ENCODE data around the gene PTGIS.
A peak's percentile ranks its signal among the peaks of the same experiment; 100 is the strongest.
"Not testable (repeated sequence)": the region's sequence is repeated elsewhere in the genome, so short reads cannot be mapped to it uniquely, and the experiment has no call there.

The PTGIS gene

DNA sequence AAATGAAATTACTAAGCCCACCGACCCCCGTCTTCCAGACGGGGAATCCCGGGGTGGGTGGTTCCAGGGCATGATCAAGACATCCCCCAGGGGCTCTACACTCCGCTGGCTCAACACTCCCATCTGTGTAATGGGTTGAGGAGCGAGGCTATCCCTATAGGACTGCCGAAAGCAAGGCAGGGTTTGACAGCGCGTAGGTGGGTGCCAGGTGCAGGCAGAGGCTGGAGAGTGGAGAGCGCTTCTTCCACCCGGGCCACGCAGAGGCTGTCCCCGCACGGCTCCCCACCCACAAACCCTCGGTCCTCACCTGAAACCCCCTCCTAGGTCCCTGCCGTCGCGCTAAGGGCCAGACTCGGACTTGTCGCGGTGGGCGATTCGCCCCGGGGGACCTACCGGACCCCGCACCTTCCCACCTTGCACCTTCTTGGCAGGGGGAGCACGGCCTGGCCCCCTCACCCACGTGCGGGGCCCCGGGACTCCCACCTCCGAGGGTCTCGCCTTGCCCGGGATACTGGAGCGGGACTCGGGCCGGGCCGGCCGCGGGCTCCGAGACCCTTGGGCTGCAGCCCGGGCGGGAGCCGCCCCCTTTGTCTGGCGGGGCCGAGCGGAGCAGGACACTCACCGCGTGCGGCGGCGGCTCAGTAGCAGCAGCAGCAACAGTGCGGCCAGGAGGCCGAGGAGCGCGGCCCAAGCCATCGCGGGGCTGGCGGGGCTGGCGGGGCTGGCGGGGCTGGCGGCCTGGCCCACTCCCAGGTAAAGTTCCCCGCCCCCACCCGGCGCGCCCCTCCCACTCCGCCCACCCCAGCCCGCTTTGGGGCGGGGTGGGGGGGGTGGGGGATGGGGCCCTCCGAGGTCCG is at the start of gene PTGIS:
TSS of gene PTGIS (minus strand) at position 717 of the 857 bp plus-strand sequence. CDS start at position 696, 21 bp downstream.
- DNase-seq (ENCODE audit: low read depth) = no peak

DNA sequence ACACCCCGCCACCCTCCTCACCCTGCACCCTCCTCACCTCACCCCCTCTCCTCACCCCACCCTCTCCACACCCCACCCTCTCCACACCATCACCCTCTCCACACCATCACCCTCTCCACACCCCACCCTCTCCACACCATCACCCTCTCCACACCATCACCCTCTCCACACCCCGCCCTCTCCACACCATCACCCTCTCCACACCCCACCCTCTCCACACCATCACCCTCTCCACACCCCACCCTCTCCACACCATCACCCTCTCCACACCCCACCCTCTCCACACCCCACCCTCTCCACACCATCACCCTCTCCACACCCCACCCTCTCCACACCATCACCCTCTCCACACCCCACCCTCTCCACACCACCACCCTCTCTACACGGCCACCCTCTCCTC is 49.5 kb upstream of the PTGIS start:
- not testable (repeated sequence) for DNase-seq (ENCODE audit: low read depth)

DNA sequence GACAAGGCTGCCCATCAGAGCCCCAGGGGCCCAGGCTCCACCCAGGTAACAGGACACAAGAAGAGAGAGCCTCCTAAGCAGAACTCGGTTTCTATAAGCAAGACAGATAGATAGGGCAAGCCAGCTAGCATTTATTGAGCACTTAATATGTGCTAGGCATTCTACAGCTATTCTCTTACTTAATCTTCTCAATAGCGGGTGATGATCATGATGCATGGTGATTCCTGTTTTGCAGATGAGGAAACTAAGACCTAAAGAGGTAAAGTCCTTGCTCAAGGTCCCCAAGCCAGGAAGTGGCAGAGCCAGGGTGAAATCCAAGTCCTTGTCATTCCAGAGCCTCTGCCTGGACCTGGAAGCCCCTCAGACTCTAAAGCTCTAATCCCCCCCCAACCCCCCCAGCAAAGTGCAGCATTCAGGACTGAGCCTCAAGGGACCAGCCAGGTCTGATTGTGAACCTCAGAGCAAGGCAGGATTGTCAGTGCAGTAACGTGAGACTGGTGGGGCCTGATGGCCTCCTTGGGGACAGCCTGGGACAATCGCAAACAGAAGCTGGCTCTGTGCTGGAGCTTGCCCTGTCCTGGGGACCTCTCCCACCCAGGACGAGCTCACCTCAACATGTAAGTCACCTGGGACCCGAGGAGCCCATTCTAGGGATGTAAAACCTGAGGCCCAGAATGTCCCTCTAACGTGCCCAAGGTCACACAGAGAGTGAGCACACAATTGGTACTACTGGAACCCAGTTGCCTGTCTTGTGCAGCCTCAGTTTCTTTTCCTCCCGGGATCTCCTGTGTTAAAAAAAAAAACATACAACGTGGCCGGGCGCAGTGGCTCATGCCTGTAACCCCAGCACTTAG is 48.4 kb upstream of the PTGIS start:
- no peak for DNase-seq (ENCODE audit: low read depth)

DNA sequence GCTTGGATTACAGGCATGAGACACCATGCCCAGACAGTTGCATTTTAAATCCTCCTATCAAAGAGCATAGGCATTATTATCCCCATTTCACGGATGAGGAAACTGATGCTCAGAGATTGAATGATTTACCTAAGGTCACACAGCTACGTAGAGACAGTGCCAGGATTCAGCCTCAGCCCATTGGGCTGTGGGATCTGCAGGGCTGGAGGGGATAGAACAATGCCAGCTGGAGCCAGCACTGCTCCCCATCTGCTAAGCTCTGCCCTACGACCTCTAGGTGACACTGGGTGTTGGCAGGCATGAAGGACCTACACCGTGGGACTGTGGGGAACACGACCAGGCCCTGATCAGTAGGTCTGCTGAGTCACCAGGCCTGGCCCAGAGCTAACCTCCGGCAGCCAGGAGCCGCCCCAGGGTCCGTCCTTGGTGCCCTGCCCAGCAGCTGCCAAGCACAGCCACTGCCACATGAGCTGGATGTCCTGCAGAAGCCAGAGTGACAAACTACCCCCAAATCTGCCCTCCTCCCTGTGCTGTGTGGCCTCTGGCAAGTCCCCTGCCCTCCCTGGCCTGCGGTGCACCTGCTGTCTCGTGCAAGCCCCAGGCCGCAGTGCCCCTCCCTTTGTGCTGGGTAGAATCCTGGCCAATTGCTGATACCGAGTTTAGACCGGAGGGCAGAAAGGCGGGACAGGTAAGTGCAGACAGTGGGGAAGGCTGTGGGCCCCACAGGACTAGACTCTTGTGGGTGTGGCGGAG is 47.6 kb upstream of the PTGIS start:
- no peak for DNase-seq (ENCODE audit: low read depth)

DNA sequence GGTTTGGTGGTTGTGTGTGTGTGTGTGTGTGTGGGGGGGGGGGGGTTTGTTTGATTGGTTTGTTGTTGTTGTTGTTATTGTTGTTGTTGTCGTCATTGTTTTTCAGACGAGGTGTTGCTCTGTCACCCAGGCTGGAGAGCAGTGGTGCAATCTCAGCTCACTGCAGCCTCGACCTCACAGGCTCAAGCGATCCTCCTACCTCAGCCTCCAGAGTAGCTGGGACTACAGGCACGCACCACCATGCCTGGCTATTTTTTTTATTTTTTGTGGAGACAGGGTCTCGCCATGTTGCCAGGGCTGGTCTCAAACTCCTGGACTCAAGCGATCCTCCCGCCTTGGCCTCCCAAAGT is 47.1 kb upstream of the PTGIS start:
- not testable (repeated sequence) for DNase-seq (ENCODE audit: low read depth)

DNA sequence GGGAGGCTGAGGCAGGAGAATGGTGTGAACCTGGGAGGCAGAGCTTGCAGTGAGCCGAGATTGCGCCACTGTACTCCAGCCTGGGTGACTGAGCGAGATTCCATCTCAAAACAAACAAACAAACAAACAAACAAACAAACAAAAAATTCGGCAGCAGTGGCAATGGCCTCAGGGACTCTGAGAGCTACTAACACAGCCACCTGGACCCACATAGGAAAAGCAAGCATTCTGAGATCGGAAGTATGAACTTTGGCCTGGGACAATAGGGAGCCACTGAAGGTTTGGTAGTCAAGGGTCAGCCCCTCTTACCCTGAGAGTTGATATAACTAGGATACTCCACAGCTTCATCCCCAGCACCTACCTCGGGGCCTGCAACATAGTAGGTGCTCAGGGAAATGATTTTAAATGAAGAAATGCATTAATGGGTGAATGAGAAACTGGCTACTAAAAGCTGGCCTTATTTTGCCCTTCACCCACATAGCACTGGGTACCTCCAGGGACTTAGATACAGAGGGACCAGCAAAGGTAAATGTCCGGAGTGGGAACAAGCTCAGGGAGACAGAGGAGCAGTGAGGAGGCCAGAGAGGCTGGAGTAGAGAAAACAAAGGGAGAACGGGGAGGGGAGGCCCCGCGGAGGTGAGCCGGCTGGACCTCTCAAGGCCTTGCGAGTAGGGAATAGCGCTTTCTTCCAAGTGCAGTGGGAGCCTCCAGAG is 46.6 kb upstream of the PTGIS start:
- no peak for DNase-seq (ENCODE audit: low read depth)

DNA sequence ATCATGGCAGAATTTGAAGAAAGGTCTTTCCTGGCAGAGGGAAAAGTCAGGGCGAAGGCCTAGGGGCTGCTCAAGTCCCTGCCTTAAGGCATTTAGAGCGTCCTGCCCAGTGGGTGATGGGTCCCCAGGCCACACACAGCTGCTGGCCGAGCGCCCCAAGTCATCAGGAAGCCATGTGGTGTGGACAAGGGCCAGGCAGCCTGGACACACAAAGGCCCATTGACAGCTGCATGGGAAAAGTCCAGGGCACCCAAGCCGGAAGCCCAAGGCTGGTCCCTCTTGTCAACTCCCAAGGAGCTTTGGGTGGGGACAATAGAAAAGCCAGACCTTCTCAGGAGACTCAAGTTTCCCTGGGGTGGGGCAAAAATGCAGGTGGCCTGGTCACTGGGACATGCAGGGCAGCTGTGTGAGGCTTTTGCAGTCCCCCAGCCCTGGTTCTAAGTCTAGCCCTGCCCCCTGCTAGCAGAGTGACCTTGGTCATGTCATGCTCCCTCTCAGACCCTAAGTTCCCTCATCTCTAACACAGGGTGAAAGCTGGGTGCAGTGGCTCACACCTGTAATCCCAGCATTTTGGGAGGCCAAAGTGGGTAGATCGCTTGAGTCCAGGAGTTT is 44.3 kb upstream of the PTGIS start:
- DNase-seq (ENCODE audit: low read depth) = no peak

DNA sequence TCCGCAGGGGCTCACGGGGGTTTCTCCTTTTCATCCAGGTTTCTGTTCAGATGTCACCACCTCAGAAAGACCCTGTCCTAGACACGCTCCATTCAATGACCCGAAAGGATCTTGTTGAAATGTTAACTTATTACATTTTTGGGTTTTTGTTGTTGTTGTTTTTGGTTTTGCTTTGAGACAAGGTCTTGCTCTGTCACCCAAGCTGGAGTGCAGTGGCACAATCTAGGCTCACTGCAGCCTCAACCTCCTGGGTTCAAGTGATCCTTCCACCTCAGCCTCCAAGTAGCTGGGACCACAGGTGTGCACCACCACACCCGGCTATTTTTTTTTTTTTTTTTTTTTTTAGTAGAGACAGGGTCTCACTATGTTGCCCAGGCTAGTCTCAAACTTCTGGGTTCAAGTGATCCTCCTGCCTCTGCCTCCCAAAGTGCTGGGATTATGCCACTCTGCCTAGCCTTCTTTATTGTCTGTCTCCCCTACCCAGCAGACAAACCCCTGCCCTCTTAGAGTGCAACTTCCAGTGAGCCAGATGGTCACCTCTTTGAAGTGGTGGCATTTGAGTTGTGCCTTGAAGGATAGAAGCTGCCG is 43.7 kb upstream of the PTGIS start:
- not testable (repeated sequence) for DNase-seq (ENCODE audit: low read depth)

DNA sequence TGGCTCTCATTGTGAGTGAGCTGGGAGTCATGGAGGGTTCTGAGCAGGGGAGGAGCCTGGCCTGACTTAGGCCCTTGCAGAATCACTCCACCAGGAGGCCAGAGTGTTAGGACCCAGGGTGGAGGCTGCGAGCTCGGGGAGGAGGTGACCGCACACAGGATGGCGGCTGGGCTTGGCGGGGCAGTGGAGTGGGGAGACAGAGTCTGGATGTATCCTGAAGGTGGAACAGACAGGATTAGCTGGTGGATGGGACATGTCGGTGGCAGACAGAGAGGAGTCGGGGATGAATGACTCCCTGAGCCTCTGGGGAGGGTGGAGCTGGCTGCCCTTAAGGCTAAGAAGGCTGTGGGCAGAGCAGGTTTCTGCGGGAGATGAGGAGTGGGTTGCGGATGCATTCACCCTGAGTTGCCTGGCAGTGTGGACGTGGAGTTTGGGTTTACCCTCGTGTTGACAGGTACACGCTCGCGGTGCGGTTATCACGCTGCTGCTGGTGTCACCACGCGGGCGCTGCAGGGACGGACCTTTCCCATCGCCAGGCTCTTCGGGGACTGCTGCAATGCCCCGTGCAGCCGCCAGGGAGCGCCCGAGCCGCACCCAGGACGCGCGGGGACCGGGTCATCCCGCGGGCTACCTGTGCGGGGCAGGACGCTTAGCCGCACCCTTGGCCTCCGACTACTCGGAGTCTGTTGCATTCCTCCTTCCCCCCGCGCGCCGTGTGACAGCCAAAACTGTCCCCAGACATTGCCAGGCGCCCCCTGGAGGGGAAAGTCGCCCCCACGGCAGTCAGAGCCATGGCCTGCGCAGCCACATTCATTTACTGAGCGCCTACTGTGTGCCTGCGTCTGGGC is 43.0 kb upstream of the PTGIS start:
- DNase-seq (ENCODE audit: low read depth) = no peak

DNA sequence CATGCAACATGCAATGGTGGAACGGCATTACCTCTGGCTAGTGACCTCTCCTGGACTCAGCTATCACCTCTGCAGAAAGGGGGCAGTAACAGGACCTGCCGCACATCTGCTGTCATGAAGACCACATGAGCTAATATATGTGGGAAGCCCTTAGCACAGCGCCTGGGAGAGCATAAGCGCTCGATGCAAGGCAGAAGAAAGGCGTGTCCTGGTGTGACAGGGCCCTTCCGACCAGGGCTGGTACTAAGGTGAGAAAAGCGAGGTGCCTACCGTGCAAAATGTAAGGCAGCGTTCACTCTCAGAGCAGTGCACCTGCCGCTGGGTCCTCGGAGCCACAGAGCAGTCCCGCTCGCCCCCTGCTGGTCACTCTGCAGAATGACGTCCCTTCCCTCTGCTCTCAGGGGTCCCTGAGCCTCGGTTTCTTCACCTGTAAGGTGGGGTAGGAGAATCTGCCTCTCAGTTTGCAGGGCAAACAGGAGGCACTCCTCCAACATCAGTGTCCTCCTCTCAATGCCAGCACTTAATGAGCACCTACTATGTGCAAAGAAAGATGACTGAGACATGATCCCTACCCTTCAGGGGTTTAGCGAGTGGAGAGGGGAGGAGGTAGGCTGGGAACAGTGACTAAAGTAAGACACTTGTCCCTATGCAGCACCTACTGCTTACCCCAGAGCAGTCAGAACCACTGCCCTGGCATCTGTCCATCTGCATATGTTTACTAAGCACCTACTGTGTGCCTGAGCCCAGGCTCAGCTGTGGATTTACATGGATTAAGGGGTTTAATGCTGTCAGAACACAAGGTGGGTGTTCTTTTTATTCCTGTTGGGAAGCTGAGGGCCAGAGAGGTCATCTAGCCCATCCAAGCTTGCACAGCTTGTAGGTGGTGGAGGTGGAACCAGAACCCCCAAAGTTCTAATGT is 41.1 kb upstream of the PTGIS start:
- peak; percentile 60 for DNase-seq (ENCODE audit: low read depth)

DNA sequence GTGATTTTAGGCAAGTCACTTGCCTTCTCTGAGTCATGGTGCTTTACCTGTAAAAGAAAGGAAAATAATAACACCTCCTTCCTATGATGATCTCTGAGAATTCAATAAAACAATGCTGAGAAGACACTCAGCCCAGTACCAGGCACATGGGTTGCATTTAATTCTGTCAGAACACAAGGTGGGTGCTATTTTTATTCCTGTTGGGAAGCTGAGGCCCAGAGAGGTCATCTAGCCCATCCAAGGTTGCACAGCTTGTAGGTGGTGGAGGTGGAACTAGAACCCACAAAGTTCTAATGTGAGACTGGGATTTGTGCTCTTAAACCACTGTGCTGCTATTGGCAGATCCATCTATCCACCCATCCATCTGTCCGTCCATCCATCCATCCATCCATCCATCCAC is 39.6 kb upstream of the PTGIS start:
- DNase-seq (ENCODE audit: low read depth) = no peak

DNA sequence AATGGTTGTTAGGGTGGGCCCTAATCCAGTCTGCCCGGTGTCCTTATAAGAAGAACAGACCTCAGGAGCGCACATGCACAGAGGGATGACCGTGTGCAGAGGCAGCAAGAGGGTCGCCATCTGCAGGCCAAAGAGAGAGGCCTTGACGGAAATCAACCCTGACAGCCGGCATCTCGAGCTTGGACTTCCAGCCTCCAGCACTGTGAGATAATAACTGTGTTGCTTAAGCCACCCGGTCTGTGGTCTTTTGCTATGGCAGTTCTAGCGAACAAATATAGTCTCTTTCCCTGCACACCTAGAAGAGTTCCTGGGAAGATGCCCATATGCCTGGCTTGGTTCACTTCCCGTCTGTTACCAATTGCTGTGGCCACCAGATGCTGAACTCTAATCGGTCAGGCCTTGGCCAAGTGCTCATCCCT is 35.3 kb upstream of the PTGIS start:
- DNase-seq (ENCODE audit: low read depth) = no peak

DNA sequence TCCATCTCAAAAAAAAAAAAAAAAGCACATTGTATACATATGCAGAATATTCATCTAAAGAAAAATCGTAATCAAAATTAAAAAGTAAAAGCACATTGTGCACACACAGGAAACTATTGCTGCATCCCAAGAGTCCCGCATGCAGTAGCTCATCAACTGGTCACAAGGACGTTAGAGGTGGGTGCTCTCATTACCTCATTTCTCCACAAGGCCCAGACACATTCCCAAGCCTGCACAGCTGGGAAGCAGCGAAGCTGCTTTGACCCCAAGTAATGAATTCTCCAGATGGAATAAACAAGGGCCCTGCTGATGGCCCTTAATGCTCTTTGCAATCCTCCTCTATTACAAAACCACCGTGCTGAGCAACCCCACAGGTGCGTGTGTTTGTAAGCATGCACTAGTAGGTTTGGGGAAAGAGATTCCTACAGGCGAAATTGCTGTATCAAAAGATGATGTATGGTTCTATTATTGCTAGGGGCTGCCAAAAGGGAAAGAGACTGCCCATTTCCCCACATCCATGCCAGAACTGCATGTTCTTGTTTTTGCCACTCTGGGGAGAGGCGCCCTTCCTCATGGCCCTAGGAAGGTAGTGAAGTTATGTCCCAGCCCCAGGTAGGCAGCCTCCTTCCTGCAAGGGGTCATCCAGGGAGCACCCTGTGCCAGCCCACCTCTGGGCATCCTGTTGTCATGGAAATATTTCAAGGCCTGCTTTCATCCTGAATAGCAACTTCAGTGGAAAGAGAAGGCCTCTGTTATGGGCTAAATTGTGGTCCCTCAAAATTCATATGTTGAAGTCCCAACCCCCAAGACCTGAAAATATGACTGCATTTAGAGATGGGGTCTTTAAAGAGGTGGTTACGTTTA is 34.6 kb upstream of the PTGIS start:
- no peak for DNase-seq (ENCODE audit: low read depth)

DNA sequence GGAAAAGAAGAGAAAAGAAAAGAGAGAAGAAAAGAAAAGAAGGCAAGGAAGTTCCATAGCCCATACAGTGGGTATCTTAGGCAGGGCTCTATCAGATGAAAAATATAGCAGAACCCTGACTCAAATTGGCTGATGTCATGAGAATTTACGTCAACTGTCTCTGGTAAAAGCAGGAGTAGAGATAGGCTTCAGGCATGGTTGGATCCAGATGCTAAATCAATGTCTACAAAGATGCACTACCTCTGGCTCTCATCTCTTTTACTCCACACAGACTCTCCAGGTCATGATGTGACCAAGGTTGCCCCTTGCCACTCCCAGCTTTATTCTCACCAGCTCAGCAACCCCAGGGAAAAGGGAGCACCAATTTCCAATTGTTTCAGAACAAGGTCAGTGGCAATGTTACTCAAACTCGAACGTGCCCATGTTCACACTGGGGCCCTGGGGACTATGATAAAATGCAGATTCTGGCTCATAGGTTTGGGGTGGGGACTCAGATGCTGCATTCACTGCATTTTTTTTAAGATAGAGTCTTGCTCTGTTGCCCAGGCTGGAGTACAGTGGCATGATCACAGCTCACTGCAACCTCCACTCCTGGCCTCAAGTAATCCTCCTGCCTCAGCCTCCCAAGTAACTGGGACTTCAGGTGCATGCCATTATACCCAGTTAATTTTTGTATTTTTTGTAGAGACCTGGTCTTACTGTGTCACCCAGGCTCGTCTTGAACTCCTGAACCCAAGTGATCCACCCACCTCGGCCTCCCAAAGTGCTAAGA is 33.4 kb upstream of the PTGIS start:
- no peak for DNase-seq (ENCODE audit: low read depth)

DNA sequence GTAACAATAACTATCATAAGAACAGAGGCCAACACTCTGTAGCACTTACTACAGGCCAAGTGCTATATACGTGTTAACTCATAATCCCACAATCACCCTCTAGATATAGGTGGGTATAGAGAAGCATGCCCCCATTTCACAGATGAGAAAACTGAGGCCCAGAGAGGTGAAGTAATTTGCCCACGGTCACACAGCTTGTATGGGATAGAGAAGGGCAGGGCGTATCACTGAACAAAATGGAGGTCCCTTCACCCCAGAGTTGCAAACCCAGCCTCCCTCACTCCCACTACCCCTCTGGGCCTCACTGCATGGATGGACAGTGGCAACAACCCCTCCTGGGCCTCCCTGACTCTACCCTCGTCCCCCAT is 31.8 kb upstream of the PTGIS start:
- DNase-seq (ENCODE audit: low read depth) = no peak

DNA sequence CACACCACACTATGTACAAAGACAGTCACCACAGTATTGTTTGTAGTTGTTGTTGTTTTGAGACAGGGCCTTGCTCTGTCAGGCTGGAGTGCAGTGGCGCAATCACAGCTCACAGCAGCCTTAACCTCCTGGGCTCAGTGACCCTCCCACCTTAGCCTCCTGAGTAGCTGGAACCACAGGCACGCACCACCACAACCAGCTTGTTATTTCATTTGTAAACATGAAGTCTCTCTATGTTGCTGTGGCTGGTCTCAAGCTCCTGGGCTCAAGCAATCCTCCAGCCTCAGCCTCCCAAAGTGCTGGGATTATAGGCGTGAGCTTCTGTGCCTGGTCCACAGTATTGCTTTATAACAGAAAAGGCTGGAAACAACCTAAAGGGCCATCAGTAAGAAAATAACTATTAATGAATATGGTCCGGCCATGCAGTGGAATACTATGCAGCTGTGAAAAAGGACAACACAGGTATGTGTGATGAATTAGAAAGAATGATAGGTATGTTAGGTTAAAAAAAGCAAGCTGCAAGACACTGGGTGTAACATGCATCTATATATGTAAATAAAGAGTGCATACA is 30.0 kb upstream of the PTGIS start:
- DNase-seq (ENCODE audit: low read depth) = no peak
